HG02623 (cell line): ENCODE results near the gene CELSR1.

Experiments used
- ATAC-seq: cut with Tn5 transposase; IDR thresholded peaks from one replicate; pipeline ENCODE4 v1.9.1; 2021; ENCODE audit warnings: moderate library complexity; ENCODE audit not compliant: unreplicated experiment

The CELSR1 gene

DNA sequence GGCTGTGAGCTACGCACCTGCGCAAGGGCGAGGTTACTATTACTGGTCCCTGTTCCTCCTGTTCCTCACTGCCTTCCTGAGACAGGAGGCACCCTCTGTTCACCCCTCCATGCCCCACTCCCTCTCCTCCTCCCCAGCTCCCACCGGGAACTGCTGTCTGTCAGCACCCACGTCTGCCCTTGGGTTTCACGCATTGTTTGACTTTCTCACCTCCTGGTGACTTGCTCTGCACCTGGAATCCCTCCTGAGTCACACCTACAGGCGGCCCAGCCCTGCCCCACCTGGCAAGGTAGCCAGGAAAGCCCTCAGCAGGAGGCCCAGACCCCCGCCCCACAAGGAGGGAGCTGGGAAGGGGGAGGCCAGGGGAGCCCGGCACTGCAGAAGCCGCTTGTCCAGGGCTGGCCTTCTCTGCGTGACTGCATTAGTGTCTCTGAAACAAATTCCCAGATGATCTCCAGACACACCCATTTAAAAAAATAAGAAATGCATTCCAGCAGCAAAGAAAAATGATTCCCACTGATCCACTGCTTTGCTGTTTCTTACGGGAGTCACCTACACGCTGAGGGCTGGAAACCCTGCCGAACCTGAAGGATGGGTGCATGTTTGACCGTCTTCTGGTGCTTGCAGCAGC, 86.4 kb downstream of the CELSR1 start:
- ATAC-seq = no peak

DNA sequence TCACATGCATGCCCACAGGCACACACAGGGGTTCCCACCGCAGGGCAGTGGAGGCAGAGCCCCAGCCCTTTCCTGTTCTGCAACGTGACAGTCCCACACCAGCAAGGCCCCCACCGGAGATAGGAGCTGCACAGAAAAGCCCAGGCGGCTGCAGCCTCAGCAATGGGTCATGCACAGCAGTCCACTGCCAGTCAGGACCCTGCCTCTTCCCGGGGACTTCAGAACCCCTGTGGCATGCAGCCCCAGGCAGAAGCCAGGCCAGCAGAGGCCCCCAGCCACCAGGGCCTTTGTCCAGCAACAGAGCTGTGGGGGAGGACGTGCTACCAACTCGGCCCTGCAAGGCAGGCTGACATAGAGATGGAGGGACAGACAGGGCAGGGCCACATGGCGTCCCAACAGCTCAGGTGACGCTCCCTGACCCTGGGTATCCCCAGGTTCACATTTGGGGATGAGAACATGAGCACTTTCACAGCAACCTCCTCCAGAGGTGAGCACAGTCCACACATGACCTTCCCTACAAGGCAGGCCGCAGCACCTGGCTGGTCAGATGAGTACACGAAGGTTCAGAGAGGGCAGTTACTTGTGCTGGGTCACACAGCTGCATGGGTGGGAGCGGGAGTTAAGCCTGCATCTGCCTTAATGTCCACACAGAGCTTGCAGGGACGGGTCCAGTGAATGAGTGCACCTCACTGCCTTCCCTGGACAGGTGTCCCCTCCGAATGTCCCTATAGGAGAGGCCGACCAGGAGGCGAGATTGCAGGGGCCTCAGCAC, 87.3 kb downstream of the CELSR1 start:
- no peak for ATAC-seq

DNA sequence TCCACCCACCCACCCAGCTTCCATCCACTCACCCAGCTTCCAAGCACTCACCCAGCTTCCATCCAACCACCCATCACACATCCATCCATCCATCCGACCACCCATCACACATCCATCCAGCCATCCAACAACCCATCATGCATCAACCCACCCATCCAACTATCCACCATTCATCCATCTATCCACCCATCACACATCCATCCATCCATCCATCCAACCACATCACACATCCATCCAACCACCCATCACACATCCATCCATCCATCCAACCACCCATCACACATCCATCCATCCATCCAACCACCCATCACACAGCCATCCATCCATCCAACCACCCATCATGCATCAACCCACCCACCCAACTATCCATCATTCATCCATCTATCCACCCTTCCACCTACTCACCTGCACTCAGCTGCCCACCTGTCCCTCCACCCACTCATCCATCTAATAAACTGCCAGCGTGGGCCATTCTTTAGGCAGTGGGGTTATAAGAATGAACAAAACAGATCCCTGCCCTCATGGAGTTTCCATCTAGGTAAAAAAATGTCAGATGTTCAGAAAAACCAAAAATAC, 88.2 kb downstream of the CELSR1 start:
- no peak for ATAC-seq

DNA sequence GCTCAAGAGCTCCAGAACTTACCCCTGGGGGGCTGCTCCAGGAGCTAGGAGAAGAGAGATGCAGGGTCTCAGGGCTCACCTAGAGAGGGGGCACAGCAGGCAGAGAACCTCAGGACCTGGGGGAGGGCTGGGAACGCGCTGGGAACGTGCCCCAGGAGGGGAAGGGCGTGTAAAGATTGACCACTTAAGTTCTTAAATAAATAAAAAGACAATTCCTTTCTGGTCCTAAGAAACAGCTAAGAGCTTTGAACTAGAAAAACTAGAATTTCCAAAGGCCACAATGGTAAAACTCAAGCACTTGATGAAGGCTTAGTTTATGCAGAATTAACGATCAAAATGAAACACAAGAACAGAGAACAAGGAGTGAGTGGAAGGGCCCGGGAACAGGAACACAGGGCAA, 89.1 kb downstream of the CELSR1 start:
- no peak for ATAC-seq

DNA sequence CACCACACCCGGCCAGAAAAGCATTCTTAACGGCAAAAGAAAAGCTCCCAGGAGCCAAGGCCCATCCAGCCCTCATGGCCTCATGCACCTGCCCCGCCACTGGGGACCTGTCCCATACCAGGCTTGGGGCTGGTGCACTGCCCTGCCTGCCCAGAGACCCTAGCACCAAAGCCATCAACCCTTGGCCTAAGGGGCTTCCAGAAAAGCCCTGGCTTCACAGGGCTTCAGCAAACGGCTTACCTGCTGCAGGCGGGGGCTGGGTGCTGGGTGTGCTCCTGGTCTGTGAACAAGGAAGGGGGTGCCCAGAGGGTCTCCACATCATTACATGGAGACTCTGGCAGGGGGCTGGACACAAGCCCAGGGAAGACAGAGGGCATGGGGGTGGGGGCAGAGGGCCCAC, 89.5 kb downstream of the CELSR1 start:
- no peak for ATAC-seq

DNA sequence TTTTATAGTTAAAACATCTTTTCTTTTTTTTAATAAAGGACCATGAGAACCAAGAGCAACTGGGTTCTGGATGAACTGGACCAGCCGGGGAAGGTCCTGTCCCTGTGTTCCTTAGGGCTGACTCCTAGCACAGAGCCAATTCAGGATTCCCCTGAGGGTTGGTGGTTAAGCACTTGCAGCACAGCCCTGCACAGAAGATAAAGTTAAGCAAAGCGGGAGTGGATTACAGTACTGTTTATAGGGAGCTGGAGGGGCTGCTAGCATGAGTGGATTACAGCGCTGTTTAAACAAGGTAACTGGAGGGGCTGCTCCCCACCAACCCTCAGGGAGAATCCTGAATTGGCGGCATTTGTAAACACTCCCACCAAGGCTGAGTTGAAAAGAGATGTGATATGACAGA, 90.6 kb downstream of the CELSR1 start:
- no peak for ATAC-seq

GRCh38 chr22:46445771-46446420, 91.5 kb downstream of the CELSR1 start:
- ATAC-seq = no peak

DNA sequence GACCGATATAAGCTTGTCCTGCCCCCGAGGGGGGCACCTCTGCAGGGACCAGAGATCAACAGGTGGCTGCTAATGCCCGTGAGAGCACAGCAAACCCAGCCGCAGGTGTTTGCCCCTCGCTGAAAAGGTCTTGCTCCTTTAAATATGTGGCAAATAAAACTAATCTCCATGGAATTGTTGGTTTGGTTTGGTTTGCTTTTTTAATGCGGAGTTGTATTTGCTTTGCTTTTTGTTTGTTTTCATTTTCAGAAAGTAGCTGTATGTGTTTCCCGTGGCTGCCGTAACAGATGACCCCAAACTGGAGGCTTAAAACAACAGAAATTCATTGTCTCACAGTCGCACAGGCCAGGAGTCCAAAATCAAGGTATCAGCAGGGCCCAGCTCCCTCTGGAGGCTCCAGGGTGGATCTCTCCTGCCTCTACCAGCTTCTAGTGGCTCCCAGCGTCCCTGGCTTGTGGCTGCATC, 93.0 kb downstream of the CELSR1 start:
- ATAC-seq = no peak

DNA sequence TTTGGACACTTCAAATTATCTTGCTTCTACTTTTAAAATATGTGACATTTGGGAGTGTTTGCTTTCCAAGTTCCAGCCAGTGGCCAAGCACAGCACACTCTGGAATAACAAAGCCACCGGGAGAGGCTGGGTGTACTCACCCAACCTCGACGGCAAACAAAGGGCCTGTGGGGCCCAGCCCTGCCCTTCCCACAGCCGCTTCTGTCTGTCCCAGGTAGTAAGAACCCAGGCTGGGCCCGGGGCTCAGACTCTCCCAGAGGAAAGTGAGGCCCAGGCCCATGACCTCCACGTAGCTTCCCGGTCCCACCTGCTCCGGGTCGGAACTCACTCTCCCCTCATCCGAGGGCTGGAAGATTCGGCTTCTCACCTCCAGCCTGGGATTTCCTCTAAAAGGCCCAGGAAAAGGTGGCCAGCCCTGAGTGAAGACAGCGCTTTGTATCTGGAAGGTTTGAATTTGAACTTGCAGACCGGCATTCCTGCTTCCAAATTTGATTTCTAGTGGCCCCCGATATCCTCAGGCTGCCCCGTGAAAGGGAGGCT, 93.5 kb downstream of the CELSR1 start:
- ATAC-seq = no peak

- no peak for ATAC-seq
Observed at GRCh38 chr22:46442217-46442853, 95.1 kb downstream of the CELSR1 start.

DNA sequence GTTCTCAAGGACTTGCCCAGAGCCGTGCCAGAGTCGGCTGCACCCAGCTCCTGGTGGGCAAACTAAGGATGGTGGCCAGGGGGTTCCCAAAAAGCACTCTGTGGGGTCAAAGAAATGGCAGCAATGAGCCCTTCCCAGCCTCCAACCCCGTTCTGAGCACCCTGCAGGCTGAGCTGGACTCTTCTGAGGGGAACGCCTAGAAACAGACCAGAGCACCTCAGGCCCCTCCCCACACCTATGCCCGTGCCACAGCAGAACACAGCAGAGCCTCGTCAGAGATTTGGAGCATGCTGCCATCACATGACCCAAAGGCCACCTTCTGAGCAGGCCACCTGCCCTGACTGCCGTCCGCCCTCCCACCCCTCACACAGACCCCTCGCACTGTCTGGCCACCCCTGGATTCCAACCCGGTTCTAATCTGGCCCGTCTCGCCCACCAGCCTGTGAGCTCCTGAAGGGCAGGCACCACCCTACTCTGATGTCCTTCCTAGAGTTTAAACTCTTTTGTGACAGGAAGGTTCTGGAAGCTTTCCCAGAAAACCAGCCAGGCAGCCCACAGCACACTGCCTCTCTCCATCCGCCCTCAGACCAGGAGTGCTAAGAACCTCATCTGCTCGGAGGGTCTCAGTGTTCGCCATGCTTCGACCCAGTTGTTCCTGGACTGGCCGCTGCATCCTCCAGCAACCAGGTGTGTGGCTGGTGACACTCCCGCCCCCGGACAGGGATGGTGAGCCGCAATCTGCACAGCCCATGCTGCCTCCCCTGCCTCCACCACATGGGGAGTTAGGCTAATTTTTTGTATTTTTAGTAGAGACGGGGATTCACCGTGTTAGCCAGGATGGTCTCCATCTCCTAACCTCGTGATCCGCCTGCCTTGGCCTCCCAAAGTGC, 97.6 kb downstream of the CELSR1 start:
- ATAC-seq = no peak

GRCh38 chr22:46439111-46439510, 98.3 kb downstream of the CELSR1 start:
- no peak for ATAC-seq

GRCh38 chr22:46437671-46438440, 99.6 kb downstream of the CELSR1 start:
- ATAC-seq = no peak

DNA sequence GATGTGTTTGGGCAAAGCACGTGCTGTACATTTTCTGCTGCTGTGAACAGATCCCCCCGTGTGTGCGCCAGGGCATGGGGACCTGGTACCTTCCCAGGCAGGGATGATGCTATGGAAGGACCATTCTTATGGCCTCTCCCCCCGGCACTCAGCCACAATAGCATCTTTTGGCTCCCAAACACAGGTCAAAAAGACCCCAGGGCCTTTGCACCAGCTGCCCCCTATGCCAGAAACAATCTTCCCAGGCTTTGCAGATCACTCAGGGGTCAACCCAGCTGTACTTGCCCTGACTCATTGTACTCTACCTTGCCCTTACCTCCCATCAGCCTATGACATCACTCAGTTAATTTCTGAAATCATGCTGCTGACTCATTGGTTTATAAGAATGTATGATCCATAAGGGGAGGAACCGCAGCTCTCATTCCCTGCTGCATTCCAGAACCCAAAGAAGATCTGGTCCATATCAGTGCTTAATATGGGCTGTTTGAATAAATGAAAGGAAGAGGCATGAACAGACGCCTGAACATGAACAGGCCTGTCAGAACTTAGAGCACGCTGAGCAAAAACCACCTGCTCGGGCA, 100.7 kb downstream of the CELSR1 start:
- ATAC-seq = no peak

- ATAC-seq = no peak
Observed at GRCh38 chr22:46433318-46433717, 104.1 kb downstream of the CELSR1 start.

GRCh38 chr22:46432164-46433068, 105.0 kb downstream of the CELSR1 start:
- no peak for ATAC-seq

- ATAC-seq = no peak
Observed at GRCh38 chr22:46430961-46431838, 106.2 kb downstream of the CELSR1 start.
